Activated naive CD4-positive, alpha-beta T cell treated with anti-CD3 and anti-CD28 coated beads, Interleukin-2, amount 50 U/mL, for 72 hours (primary cell): ENCODE results near the gene GAL. TPM values are rescaled to one million over a fixed set of nuclear protein-coding genes. Genes with fewer than 3 reads are reported as not detected.
"Not testable (repeated sequence)": the region's sequence is repeated elsewhere in the genome, so short reads cannot be mapped to it uniquely, and the experiment has no call there.

Experiments used
- ATAC-seq, 2 donors: fragments of 150-1000 bp; cut with Tn5 transposase; 2 replicates each; pipeline ENCODE4 v1.10.0; 2021; ENCODE audit warnings: mild to moderate bottlenecking in 2 of 2, moderate library complexity in 2 of 2
- DNase-seq, 2 donors: peaks; one replicate each; pipeline ENCODE4 v3.0.0; 2021 to 2022; ENCODE audit warnings: low spot score in 2 of 2
- H3K27ac Mint-ChIP-seq, 2 donors: one replicate each; pipeline ENCODE4 v1.8.0; 2022; ENCODE audit warnings: mild to moderate bottlenecking in 2 of 2, mixed read lengths in 2 of 2
- H3K36me3 Mint-ChIP-seq, 2 donors: one replicate each; pipeline ENCODE4 v1.8.0; 2022; ENCODE audit warnings: mixed read lengths in 2 of 2
- H3K9me3 Mint-ChIP-seq, 2 donors: one replicate each; pipeline ENCODE4 v1.8.0; 2022; ENCODE audit warnings: mixed read lengths in 2 of 2
- total RNA-seq, 2 donors: library from RNA; stranded (reverse); gene quantifications; one replicate each; pipeline ENCODE4 v1.2.3, GENCODE V29; 2022

GAL gene, protein sequence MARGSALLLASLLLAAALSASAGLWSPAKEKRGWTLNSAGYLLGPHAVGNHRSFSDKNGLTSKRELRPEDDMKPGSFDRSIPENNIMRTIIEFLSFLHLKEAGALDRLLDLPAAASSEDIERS
- total RNA-seq = 1 to 10 TPM in 1 of 2 donors, under 1 TPM in 1; 0.59 to 3.5 TPM

DNA sequence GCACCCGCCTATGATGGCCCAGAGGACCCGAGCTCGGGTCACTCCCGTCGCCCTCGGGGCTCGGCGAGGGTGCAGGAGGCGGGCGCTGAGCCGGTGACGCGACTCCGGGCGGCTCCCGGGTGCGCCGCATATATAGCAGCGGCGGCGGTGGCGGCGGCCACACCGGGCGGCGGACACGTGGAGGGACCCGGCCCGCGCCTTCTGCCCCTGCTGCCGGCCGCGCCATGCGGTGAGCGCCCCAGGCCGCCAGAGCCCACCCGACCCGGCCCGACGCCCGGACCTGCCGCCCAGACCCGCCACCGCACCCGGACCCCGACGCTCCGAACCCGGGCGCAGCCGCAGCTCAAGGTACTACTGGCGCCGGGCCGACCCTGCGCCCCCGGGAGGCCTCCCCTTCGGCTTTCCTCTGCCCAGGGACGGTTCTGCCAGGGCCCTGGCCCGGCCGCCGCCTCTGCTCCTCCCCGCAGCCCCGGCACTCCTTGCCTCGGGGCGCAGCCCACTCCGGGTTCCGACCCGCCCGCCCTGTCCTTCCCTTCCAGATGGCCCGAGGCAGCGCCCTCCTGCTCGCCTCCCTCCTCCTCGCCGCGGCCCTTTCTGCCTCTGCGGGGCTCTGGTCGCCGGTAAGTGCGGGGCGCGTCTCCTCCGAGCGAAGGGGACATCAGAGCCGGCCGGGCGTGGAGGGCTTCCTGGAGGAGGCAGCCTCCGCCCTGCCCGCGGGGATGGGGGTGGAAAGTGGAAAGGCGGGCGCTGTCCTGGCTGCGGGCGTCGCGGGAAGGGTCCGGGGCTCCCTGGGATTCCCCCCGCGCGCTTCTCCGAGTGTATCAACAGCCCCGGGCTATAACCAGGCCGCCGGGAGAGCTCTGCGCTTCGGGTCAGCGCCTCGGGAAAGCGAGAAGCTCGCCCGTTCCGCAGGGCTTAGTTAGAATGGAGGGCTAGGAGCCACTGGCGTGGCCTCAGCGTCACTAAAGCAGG lies at the start of gene GAL:
GAL (plus strand) TSS at position 160 of the 972 bp plus-strand sequence; CDS start at position 540, 380 bp downstream.
- no peaks in the 10 kb centered on the region for H3K36me3 Mint-ChIP-seq
- DNase-seq (peak in 1 of 2 donors; percentile 22), ATAC-seq (peak; percentile 59 to 66)
- H3K9me3 Mint-ChIP-seq = no peaks in the 10 kb centered on the region
- H3K27ac Mint-ChIP-seq = no peak within 1 kb of the TSS

DNA sequence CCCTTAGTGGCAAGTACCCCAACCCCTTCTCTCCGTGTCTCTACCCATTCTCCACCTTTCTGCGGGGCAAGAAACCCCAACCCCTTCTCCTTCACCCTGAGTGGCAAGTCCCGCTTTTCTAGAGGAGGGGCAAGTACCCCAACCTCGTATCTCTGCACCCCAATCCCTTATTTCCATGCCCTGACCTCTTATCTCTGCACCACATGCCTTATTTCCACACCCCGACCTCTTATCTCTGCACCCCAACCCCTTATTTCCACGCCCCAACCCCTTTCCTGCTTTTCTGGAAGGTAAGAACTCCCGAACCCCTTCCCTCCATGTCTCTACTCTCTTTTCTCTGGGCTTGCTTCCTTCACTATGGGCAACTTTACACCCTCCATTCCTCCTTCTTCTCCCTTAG lies 49.7 kb upstream of the GAL start:
- H3K27ac Mint-ChIP-seq, H3K36me3 Mint-ChIP-seq, ATAC-seq, DNase-seq, H3K9me3 Mint-ChIP-seq: not testable (repeated sequence)

DNA sequence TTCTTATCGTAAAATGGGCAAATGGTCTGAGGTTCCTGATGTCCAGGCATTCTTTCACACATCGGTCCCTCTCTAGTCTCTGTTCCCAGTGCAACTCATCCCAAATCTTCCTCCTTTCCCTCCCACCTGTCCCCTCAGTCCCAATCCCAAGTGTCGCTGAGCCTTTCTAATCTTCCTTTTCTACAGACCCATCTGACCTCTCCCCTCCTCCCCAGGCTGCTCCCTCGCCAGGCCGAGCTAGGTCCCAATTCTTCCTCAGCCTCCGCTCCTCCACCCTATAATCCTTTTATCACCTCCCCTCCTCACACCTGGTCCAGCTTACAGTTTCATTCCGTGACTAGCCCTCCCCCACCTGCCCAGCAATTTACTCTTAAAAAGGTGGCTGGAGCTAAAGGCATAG lies 49.2 kb upstream of the GAL start:
- H3K27ac Mint-ChIP-seq, H3K36me3 Mint-ChIP-seq, ATAC-seq, H3K9me3 Mint-ChIP-seq, DNase-seq: not testable (repeated sequence)

DNA sequence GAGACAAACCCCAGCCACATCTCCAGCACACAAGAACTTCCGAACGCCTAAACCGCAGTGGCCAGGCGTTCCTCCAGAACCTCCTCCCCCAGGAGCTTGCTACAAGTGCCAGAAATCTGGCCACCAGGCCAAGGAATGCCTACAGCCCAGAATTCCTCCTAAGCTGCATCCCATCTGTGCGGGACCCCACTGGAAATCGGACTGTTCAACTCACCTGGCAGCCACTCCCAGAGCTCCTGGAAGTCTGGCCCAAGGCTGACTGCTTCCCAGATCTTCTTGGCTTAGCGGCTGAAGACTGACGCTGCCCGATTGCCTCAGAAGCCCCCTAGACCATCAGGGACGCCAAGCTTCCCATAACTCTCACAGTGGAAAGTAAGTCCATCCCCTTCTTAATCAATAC lies 48.5 kb upstream of the GAL start:
- ATAC-seq, DNase-seq, H3K36me3 Mint-ChIP-seq, H3K9me3 Mint-ChIP-seq, H3K27ac Mint-ChIP-seq: not testable (repeated sequence)

DNA sequence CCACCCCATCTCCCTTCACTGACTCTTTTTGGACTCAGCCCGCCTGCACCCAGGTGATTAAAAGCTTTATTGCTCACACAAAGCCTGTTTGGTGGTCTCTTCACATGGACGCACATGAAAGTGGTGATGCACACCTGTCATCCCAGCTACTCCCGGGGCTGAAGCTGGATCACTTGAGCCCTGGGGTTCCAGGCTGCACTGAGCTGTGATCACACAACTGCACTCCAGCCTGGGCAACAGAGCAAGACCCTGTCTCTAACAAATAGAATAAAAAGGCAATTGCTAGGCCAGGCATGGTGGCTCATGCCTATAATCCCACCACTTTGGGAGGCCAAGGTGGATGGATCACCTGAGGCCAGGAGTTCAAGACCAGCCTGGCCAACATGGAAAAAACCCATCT lies 45.0 kb upstream of the GAL start:
- H3K27ac Mint-ChIP-seq, DNase-seq, H3K9me3 Mint-ChIP-seq, H3K36me3 Mint-ChIP-seq, ATAC-seq: not testable (repeated sequence)

DNA sequence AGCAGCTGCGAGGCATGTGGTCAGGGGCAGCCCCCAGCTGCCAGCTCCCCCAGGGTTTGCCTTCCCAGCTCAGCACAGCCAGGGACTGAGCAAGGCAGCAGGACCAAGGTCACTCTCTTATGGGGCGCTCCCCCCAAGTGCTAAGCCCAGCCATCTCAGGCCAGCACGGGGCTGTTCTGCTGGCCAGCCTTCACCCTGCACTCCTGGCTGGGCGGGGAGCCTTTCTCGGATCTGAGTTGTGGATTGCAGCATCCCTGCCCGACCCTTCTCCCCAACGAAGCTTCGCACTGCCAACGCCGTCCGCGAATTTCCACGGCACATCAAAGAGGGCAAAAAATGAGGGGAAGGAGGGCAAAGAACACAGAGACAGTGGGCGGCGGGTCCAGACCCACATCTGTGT lies 42.5 kb upstream of the GAL start:
- no peak for DNase-seq
- no peak overlapping the region for H3K27ac Mint-ChIP-seq
- H3K9me3 Mint-ChIP-seq = peaks cover 9 to 14% of the 10 kb centered on the region in 2 donors
- peaks cover under 1 to 6% of the 10 kb centered on the region in 2 donors for H3K36me3 Mint-ChIP-seq
- ATAC-seq = no peak

DNA sequence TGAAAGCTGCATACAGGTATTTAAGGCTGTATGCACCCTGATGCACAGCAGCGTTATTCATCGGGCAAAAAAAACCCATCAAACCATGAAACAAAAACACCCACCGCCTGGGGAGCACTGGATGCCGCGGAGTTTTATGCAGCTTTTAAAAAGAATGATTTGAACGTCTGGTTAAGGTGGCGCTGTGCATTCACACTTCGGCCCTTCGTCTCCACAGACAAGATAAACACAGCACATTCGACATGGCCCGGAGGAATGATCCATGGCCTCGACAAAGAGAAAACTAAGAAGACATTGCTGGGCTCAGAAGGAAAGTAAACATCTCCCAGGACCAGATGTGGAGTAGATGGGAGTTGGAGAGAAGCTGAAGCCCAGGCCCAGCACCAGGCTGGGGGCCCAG lies 40.8 kb upstream of the GAL start:
- H3K9me3 Mint-ChIP-seq = peaks cover 15 to 21% of the 10 kb centered on the region in 2 donors
- H3K27ac Mint-ChIP-seq = no peak overlapping the region
- DNase-seq (no peak), ATAC-seq (no peak)
- H3K36me3 Mint-ChIP-seq = peaks cover 8 to 12% of the 10 kb centered on the region in 2 donors

DNA sequence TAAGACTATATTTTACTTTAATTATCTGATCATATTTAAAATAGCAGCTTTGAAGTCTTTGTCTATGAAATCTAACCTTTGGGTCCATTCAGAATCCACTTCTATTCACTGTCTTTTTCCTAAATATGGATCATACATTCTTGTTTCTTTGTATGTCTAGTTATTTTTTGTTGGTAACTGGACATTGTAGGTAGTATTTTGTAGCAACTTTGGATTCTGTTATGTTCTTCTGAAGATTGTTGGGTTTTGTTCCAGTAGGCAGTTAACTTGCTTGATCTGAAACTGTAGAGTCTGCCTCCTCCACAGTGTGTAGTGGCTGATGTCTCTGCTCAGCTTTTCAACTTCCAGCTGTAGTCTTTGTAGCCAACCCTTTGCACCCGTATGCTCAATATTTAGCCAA lies 37.5 kb upstream of the GAL start:
- peaks cover 8 to 17% of the 10 kb centered on the region in 2 donors for H3K36me3 Mint-ChIP-seq
- no peak for ATAC-seq
- H3K27ac Mint-ChIP-seq = no peak overlapping the region
- H3K9me3 Mint-ChIP-seq = peaks cover 15 to 21% of the 10 kb centered on the region in 2 donors
- no peak for DNase-seq

DNA sequence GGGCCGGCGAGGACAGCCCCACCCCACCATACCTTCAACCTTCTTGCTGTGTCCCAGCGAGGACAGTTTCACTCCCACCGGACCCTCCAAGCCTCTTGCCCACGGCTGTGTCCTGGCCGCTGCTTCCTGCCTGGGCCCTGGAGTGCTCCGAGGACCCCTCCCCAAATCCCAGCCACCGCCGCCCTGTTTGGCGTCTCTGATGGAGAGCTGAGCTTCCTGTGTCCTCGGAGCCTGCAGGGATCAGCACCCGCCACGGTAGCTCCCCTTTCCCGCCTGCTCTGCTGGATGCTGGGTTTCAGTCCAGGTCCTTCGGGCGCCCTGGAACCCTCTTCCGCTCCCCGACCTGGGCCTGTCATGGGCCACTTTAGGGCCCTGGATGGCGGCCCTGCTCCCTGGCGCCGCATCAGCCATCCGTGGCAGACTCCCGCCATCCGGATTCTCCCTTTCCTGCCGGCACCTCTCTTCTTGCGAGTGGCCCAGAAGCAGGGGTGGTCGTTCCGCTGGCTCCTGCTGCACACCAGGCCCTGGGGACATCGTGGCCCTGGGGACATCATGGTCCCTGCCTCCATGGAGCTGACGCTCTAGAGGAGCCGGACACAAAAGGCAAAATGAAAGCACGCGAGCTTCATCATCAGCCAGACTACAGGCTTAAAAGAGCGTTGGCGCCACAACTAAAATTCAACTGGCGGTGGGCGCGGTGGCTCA lies 34.3 kb upstream of the GAL start:
- H3K9me3 Mint-ChIP-seq = peaks cover 12 to 13% of the 10 kb centered on the region in 2 donors
- peaks cover 8 to 11% of the 10 kb centered on the region in 2 donors for H3K36me3 Mint-ChIP-seq
- ATAC-seq (no peak), DNase-seq (no peak)
- H3K27ac Mint-ChIP-seq = no peak overlapping the region

DNA sequence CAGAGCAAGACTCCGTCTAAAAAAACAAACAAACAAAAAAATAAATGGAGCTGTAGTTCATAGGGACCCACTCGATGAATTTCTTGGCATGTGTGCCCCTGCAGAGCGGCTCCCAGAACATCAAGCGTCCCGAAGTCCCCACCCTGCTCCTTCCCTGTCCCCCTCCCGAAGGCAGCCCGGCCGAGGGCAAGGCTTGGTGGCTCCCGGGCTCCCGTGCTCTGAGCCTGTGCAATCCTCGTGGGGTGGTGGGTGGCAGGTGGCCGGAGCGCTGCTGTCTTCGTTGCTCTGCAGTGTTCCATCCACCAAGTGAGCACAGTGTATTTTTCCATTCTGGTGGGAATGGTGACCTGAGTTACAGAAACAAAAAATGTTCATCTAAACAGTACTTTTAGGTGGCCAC lies 33.5 kb upstream of the GAL start:
- H3K27ac Mint-ChIP-seq = no peak overlapping the region
- no peak for ATAC-seq

DNA sequence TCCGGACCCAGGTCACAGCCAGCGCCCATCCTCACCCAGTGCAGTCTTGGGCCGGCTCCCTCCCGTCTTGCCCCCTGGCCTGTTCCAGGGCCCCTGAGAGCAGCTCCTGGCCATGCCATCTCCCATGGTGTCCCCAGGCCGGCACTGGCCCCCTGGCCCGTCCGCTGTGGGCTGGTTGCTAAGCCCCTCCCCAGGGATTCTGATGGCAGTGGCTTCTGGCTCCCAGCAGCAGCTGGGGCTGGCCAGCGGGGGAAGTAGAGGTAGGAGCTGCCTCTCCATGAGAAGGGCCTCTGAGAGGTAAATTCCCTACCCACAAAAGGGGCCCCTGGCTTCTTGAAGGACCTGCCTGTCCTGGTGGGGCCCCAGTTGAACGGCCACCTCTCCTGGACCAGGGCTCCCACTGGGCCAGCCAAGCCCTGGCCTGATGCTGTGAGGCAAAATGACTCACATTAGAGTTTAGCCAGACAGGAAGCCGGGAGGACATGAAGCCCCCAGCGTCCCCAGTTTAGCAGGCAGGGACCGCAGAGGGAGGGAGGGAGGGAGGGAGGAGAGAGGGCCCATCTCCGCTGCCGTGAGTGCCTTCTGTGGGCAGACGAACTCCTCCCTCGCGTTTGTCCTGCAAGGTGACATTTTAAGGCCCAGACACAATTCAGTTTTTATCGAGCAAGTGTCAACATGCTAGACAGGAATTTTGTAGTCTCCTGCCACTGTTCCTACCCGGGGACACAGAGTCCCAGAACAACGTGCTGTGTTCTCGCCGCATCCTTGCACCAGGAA lies 32.9 kb upstream of the GAL start:
- no peak overlapping the region for H3K27ac Mint-ChIP-seq
- ATAC-seq (no peak), DNase-seq (no peak)
- peaks cover 9 to 12% of the 10 kb centered on the region in 2 donors for H3K9me3 Mint-ChIP-seq
- H3K36me3 Mint-ChIP-seq = peaks cover 8 to 11% of the 10 kb centered on the region in 2 donors

More for the DNA sequence above, 33.5 kb upstream of the GAL start:
- peaks cover 8 to 11% of the 10 kb centered on the region in 2 donors for H3K36me3 Mint-ChIP-seq
- peaks cover 12 to 16% of the 10 kb centered on the region in 2 donors for H3K9me3 Mint-ChIP-seq
- DNase-seq = no peak

DNA sequence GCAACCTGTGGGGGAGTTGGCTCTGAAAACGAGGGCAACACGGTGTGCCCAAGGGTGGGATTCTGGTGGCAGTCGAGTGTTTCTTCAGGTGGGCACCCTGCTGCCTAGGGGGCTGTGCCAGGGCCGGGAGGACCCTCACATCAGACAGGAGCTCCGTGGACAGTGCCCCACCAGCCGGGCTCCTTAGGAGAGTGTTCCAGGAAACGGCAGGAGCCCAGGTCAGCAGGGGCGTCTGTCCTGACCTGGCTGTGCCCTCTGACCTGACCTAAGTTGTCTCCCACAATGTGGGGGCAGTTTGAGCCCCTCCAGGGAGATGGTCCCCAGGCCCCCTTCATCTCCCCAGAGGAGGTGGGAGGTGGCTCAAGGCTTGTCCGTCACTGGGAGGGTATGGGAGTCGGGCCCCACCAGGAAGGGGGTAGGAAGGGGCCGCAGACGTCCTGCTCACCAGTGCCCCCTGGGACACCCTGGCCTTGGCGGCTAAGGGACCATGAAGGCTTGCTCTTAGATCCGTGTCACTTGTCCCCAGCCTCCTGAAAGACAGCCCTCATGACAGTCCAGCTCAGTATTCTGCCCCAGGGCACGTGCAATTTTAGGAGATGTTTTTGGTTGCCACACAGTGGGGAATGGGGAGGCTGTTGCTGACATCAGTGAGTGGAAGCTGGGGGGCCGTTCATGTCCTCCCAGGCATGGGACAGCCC lies 32.2 kb upstream of the GAL start:
- DNase-seq = no peak
- ATAC-seq = no peak
- peaks cover 5 to 10% of the 10 kb centered on the region in 2 donors for H3K36me3 Mint-ChIP-seq
- H3K27ac Mint-ChIP-seq = no peak overlapping the region
- H3K9me3 Mint-ChIP-seq = peaks cover 5 to 9% of the 10 kb centered on the region in 2 donors

DNA sequence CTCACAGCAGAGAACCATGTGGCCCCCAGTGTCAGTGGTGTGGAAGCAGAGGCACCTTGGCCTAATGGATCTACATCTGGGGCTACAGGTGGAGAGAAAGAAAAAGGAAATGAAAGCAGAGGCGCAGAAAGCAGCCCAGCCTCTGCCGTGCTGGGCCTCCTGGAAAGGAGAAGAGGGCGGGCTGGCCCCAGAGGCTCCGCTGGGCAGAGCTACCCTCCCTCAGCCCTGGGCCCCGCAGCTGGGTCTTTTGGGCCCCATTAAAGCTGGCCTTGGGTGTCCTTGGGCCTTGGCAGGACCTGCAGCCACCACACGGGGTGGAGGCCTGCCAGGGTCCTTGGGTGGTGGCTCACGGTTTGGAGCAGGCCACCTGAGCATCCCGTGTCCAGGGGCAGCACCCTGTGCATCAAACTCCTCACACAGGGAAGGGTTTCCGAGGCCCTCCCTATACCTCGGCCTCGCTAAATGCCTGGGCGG lies 31.6 kb upstream of the GAL start:
- Mint-ChIP-seq H3K36me3 (peaks cover 0 to 5% of the 10 kb centered on the region in 2 donors), H3K9me3 (peaks cover 0 to 4% of the 10 kb centered on the region in 2 donors), H3K27ac (no peak overlapping the region)
- ATAC-seq (no peak), DNase-seq (no peak)

DNA sequence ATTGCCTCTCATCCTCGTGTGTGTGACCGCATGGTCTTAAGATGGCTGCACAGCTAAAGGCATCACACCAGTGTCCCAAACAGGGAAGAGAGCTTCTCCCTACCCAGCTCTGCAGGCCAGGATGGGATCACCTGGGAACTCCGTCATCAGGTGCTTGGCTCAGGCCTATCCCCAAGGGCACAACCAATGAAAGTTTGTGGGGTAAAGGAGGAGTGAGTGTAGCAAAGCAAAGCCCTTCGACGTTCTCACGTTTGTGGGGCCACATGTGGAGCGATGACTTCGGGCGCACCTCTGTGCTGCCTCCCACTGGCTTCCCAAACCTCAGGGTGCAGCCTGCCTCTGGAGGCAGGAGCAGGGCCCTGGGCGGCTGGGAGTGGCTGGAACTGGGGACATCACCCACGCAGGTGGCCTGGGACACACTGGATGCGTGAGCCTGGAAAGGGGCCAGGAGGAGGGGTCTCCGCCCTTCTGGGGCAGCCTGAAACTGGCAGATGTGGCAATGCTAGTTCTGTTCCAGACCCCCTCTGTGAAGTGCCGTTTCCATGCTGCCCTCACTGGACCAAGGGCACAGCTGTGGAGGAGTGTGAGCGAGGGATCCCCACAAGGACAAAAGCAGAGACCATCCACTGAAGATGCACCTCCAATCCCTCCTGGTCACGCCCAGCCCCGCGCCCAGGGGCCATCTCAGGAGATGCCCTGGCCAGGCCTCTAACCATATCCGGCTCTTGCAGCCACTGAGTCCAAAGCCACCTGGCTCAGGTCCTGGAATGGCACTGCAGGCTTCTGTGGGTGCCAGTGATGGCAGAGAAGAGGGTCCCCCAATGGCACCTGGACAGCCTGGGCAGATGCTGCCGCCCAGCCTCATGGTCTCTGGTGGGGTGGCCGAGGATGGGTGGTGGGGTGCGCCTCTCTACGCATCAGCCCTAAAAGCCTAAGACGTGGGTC lies 30.6 kb upstream of the GAL start:
- no peak for DNase-seq
- peaks cover 0 to 5% of the 10 kb centered on the region in 2 donors for H3K36me3 Mint-ChIP-seq
- peaks cover 0 to 4% of the 10 kb centered on the region in 2 donors for H3K9me3 Mint-ChIP-seq
- ATAC-seq = no peak
- no peak overlapping the region for H3K27ac Mint-ChIP-seq

DNA sequence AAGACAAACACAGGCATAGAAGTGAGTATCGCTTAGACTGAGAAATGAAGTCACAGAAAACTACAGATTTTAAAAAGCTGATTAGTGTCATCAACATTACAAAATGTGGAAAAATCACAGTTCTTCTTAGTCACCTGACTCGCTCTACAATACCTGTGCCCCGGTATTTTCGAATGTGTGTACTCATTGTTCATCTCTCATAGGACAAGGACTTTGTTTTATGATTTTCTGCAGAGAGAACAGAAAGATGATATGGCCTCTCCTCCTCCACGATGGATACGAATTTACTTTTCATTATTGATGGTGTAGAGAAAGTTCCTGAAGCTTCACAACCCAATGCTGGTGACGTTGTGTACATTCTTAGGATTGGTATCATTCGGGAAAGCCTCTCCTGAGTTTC lies 29.4 kb upstream of the GAL start:
- no peaks in the 10 kb centered on the region for H3K36me3 Mint-ChIP-seq
- peaks cover 0 to 4% of the 10 kb centered on the region in 2 donors for H3K9me3 Mint-ChIP-seq
- DNase-seq = no peak
- no peak for ATAC-seq
- H3K27ac Mint-ChIP-seq = no peak overlapping the region
